MCF 10A (cell line): ENCODE measurements around the gene RINL. TPM values are rescaled to one million over a fixed set of nuclear protein-coding genes. Genes with fewer than 3 reads are reported as not detected.

Source experiments
- BruUV-seq: library from RNA; stranded (reverse); fragments of 400-500 nt; replicated peaks from 2 replicates; lab custom pipeline; 2021; lab: Mats Ljungman, UMichigan
- CTCF ChIA-PET: fragments of 300-600 bp; sonication (Branson Sonifier 250); formaldehyde crosslinking; extraction: SDS; loops from one replicate; lab custom pipeline; 2021; ENCODE audit warnings: antibody characterized with exemption, inconsistent platforms; lab: Yijun Ruan, JAX
- POLR2A ChIA-PET: fragments of 300-600, 350-650 bp; sonication (Branson Sonifier 250); formaldehyde crosslinking; extraction: SDS; loops from one replicate; lab custom pipeline; 2020; ENCODE audit warnings: antibody characterized with exemption, inconsistent platforms; lab: Yijun Ruan, JAX
- DNase-seq: peaks from one replicate; pipeline ENCODE4 v3.0.0-alpha.2; 2018; ENCODE audit not compliant: unreplicated experiment
- H3K27ac Mint-ChIP-seq: one replicate; pipeline ENCODE4 v1.8.0; 2022; ENCODE audit warnings: mild to moderate bottlenecking, low read depth, mixed read lengths; ENCODE audit not compliant: unreplicated experiment
- H3K27me3 Mint-ChIP-seq: one replicate; pipeline ENCODE4 v1.8.0; 2022; ENCODE audit warnings: mixed read lengths; ENCODE audit not compliant: insufficient read depth, unreplicated experiment
- H3K36me3 Mint-ChIP-seq: one replicate; pipeline ENCODE4 v1.8.0; 2022; ENCODE audit warnings: mild to moderate bottlenecking, moderate library complexity, mixed read lengths; ENCODE audit not compliant: insufficient read depth, unreplicated experiment
- H3K4me1 Mint-ChIP-seq: one replicate; pipeline ENCODE4 v1.8.0; 2022; ENCODE audit warnings: mixed read lengths; ENCODE audit not compliant: insufficient read depth, unreplicated experiment
- H3K4me3 Mint-ChIP-seq: one replicate; pipeline ENCODE4 v1.8.0; 2022; ENCODE audit warnings: mild to moderate bottlenecking, moderate library complexity, mixed read lengths; ENCODE audit not compliant: unreplicated experiment
- H3K9me3 Mint-ChIP-seq: one replicate; pipeline ENCODE4 v1.8.0; 2022; ENCODE audit warnings: mixed read lengths; ENCODE audit not compliant: unreplicated experiment
- intact Hi-C: fragments of 100-400 bp; cut with micrococcal nuclease; formaldehyde crosslinking; loops from 2 replicates; pipeline ENCODE4 v1.14.1; 2022
- total RNA-seq: library from RNA; stranded (reverse); gene quantifications from 2 replicates; pipeline ENCODE4 v1.2.3, GENCODE V29; 2022
- TF ChIP-seq, protein P1 (sequence below): fragments of 200-600 bp; IDR thresholded peaks from one replicate; pipeline ENCODE4 v1.8.0; 2022; ENCODE audit warnings: antibody characterized with exemption, mild to moderate bottlenecking; ENCODE audit not compliant: unreplicated experiment

Gene RINL
- total RNA-seq, 1 experiment from 2014 or later = 4.7 TPM

DNA sequence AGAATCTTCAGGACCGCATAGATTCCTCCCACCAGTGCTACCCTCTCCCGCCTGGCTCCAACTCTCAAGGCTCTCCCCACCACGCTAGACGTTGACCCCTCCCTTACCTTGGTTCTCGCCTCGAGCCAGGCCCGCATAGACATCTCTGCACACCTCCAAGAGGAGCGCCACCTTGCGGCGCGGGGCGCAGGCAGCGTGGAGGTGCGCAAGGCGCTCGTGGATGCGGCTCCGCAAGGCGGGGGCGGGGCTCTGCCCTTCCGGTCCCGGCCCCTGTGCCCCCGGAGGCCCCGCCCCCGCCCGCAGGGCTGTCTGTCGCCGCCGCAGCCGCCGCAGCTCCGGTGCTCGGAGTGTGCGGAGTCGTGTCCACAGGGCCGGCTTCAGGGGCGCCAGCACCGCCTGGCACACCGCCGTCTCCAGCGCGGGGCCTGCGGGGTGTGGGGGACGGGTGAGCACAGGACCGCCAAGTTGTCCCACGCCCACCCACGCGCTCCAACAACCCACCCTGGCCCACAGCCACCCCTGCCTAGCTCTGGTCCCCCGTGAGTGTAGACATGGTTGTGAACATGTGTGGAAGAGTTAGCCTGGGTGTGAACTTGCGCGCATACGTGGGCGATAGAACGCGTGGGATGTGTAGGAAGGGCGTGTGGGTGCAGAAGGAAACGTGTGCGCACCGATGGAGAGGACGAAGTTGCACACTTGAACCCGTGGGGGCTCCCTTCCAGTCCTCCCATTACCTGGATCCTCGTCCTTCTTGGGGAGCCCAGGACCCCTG is 8.1 kb downstream of the RINL start:
- Mint-ChIP-seq H3K27me3 (no peaks in the 10 kb centered on the region), H3K9me3 (no peaks in the 10 kb centered on the region), H3K27ac (no peak overlapping the region), H3K4me3 (peak overlapping the region; percentile 50), H3K36me3 (no peaks in the 10 kb centered on the region), H3K4me1 (peaks cover 5% of the 10 kb centered on the region)
- ChIA-PET POLR2A (no interaction called here), CTCF (interaction anchor here (0.7 to 1.4 kb wide), 2 partner anchors 17 to 252 kb away, joined by 3 to 5 read pairs; no protein-coding TSS in a partner anchor)
- TF ChIP-seq, protein P1, sequence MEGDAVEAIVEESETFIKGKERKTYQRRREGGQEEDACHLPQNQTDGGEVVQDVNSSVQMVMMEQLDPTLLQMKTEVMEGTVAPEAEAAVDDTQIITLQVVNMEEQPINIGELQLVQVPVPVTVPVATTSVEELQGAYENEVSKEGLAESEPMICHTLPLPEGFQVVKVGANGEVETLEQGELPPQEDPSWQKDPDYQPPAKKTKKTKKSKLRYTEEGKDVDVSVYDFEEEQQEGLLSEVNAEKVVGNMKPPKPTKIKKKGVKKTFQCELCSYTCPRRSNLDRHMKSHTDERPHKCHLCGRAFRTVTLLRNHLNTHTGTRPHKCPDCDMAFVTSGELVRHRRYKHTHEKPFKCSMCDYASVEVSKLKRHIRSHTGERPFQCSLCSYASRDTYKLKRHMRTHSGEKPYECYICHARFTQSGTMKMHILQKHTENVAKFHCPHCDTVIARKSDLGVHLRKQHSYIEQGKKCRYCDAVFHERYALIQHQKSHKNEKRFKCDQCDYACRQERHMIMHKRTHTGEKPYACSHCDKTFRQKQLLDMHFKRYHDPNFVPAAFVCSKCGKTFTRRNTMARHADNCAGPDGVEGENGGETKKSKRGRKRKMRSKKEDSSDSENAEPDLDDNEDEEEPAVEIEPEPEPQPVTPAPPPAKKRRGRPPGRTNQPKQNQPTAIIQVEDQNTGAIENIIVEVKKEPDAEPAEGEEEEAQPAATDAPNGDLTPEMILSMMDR = peak; percentile 41
- BruUV-seq = no TSS peak
- intact Hi-C loops = no loop called here
- peak; percentile 39 for DNase-seq

DNA sequence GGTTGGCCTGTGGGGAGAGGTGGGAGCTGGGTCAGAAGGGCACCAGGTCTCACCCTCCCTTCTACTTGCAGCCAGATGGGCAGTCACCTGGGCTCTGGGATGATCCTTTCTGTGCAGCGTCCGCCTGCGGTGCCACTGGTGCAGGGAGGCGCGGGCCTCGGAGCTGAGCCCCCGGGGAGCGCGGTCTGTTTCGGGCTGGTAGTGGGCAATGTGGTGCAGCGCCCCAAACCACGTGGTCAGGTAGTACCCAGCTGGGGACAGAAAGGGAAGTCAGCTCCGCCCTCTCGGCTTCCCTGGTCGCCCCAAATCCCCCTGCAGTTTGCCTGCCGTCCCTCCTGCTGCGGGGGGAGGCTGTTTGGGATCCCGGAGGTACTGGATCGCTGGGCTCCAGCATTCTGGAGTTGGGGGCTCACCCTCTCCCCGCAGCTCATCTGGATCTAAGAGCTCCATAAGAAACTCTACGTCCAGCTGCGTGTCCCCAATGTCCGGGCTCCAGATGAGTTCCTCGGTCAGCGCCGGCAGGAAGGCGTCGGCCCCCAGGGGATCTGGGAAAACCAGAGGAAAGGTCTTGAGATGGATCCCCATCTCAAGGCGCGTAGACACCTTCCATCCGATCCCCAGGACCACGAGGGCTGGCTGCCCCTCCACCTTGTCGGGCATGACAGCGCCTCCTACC is 8.8 kb downstream of the RINL start:
- no peak for DNase-seq
- TF ChIP-seq, protein P1 = no peak
- ChIA-PET POLR2A (interaction anchor here (0.7 kb wide), 1 partner anchor 58 kb away, joined by 5 read pairs; no protein-coding TSS in a partner anchor), CTCF (interaction anchor here (0.7 to 0.9 kb wide), 2 partner anchors 62 to 92 kb away, joined by 4 read pairs; partner anchors contain the start of genes MRPS12 and SARS2)
- H3K27ac Mint-ChIP-seq = no peak overlapping the region
- H3K27me3 Mint-ChIP-seq = no peaks in the 10 kb centered on the region
- H3K9me3 Mint-ChIP-seq = no peaks in the 10 kb centered on the region
- H3K4me1 Mint-ChIP-seq = peaks cover 5% of the 10 kb centered on the region
- no peaks in the 10 kb centered on the region for H3K36me3 Mint-ChIP-seq
- intact Hi-C loops = no loop called here
- H3K4me3 Mint-ChIP-seq = peak overlapping the region; percentile 50
- BruUV-seq = no TSS peak

DNA sequence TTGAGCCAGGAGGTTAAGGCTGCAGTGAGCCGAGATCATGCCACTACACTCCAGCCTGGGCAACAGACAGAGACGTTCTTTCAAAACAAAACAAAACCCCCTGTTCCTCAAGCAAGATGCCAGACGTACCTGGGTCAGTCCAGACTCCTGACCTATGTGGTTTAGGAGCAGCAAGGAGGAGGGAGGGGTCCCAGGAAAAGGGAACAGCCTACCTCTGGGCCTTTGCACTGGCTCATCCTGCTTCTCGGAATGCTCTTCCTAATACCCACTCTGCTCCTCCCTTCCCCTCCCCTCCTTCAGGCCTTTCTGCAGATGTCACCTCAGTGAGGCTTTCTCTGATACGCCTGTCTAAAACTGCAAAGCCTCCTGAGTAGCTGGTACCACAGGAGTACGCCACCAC is 9.5 kb downstream of the RINL start:
- ChIA-PET POLR2A (interaction anchor here (0.7 kb wide), 1 partner anchor 59 kb away, joined by 5 read pairs; no protein-coding TSS in a partner anchor), CTCF (interaction anchor here (0.6 to 0.9 kb wide), 2 partner anchors 62 to 726 kb away, joined by 4 read pairs; partner anchors contain the start of genes MRPS12 and SARS2)
- no peaks in the 10 kb centered on the region for H3K9me3 Mint-ChIP-seq
- intact Hi-C loops = no loop called here
- H3K27me3 Mint-ChIP-seq = no peaks in the 10 kb centered on the region
- no peak overlapping the region for H3K4me3 Mint-ChIP-seq
- no TSS peak for BruUV-seq
- TF ChIP-seq, protein P1 = no peak
- no peaks in the 10 kb centered on the region for H3K36me3 Mint-ChIP-seq
- no peak overlapping the region for H3K27ac Mint-ChIP-seq
- peaks cover 5% of the 10 kb centered on the region for H3K4me1 Mint-ChIP-seq
- no peak for DNase-seq
